Stimulated activated naive B cell treated with anti-CD40 and anti-IgM and Interleukin-4, amounts not matched to agents 10 μg/mL and 1 μg/mL and 100 μg/mL, for 72 hours (primary cell): ENCODE data around the gene CHMP3.
"Not testable (repeated sequence)": the region's sequence is repeated elsewhere in the genome, so short reads cannot be mapped to it uniquely, and the experiment has no call there.

Experiments
- ATAC-seq, 2 donors: fragments of 150-1000 bp; cut with Tn5 transposase; replicated peaks; 2 replicates each; pipeline ENCODE4 v1.10.0; 2021; ENCODE audit warnings: moderate library complexity in 1 of 2
- DNase-seq: peaks from one replicate; pipeline ENCODE4 v3.0.0; 2021
- H3K27ac Mint-ChIP-seq: one replicate; pipeline ENCODE4 v1.8.0; 2022; ENCODE audit warnings: mild to moderate bottlenecking, mixed read lengths
- H3K27me3 Mint-ChIP-seq, 2 donors: one replicate each; pipeline ENCODE4 v1.8.0; 2022; ENCODE audit warnings: mixed read lengths in 2 of 2
- H3K36me3 Mint-ChIP-seq, 2 donors: one replicate each; pipeline ENCODE4 v1.8.0; 2022; ENCODE audit warnings: mixed read lengths in 2 of 2, mild to moderate bottlenecking in 1 of 2
- H3K4me1 Mint-ChIP-seq, 2 donors: one replicate each; pipeline ENCODE4 v1.8.0; 2022; ENCODE audit warnings: mixed read lengths in 2 of 2, mild to moderate bottlenecking in 1 of 2
- H3K4me3 Mint-ChIP-seq, 2 donors: one replicate each; pipeline ENCODE4 v1.8.0; 2022; ENCODE audit warnings: mild to moderate bottlenecking in 2 of 2, mixed read lengths in 2 of 2, moderate library complexity in 1 of 2
- H3K9me3 Mint-ChIP-seq, 2 donors: one replicate each; pipeline ENCODE4 v1.8.0; 2022; ENCODE audit warnings: mixed read lengths in 2 of 2, mild to moderate bottlenecking in 1 of 2

The CHMP3 gene

GRCh38 chr2:86510436-86510933 lies 52.8 kb downstream of the CHMP3 start:
- H3K9me3 Mint-ChIP-seq, result no peaks in the 10 kb centered on the region
- no peak overlapping the region for H3K27ac Mint-ChIP-seq
- no peak overlapping the region for H3K4me3 Mint-ChIP-seq
- peaks cover 36 to 49% of the 10 kb centered on the region in 2 donors for H3K36me3 Mint-ChIP-seq
- DNase-seq (no peak), ATAC-seq (no peak)
- no peaks in the 10 kb centered on the region for H3K27me3 Mint-ChIP-seq
- peaks cover 7 to 11% of the 10 kb centered on the region in 2 donors for H3K4me1 Mint-ChIP-seq

DNA sequence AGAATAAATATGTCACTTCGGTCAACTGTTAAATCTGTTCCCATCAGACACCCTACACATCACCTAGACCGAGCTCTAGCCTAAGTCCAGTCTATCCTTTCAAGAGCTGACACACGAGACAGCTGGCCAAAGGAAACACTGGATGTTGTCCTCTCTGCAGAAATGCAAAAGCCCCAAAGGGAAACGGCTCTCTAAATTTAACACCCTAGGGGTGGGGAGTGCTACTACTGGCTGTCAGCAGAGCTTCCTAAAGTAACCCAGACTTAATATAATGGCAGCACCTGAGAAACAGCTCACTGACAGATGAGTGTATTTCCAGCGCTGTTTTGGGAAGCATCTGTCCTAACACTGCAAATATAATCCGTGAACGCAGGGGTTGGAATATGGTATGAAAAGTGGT lies 55.6 kb downstream of the CHMP3 start:
- Mint-ChIP-seq H3K27ac (no peak overlapping the region), H3K9me3 (peaks cover 0 to 3% of the 10 kb centered on the region in 2 donors), H3K27me3 (no peaks in the 10 kb centered on the region), H3K4me1 (peaks cover 0 to 2% of the 10 kb centered on the region in 2 donors), H3K36me3 (peaks cover 53 to 63% of the 10 kb centered on the region in 2 donors), H3K4me3 (no peak overlapping the region)
- ATAC-seq (no peak), DNase-seq (no peak)

GRCh38 chr2:86500325-86501083 lies 62.7 kb downstream of the CHMP3 start:
- Mint-ChIP-seq H3K4me3 (no peak overlapping the region), H3K9me3 (peaks cover 28 to 30% of the 10 kb centered on the region in 2 donors), H3K36me3 (peaks cover 86 to 95% of the 10 kb centered on the region in 2 donors), H3K4me1 (peaks cover 23 to 37% of the 10 kb centered on the region in 2 donors), H3K27ac (peak overlapping the region; percentile 2), H3K27me3 (no peaks in the 10 kb centered on the region)
- ATAC-seq (no peak), DNase-seq (no peak)

GRCh38 chr2:86499326-86499725 lies 63.9 kb downstream of the CHMP3 start:
- H3K4me3 Mint-ChIP-seq, result no peak overlapping the region
- no peak for DNase-seq
- peaks cover 29 to 49% of the 10 kb centered on the region in 2 donors for H3K4me1 Mint-ChIP-seq
- H3K36me3 Mint-ChIP-seq, result peaks cover 89 to 96% of the 10 kb centered on the region in 2 donors
- H3K27ac Mint-ChIP-seq, result peak overlapping the region; percentile 85
- peak in 1 of 2 donors; percentile 43 for ATAC-seq
- H3K9me3 Mint-ChIP-seq, result peaks cover 36 to 38% of the 10 kb centered on the region in 2 donors
- no peaks in the 10 kb centered on the region for H3K27me3 Mint-ChIP-seq

DNA sequence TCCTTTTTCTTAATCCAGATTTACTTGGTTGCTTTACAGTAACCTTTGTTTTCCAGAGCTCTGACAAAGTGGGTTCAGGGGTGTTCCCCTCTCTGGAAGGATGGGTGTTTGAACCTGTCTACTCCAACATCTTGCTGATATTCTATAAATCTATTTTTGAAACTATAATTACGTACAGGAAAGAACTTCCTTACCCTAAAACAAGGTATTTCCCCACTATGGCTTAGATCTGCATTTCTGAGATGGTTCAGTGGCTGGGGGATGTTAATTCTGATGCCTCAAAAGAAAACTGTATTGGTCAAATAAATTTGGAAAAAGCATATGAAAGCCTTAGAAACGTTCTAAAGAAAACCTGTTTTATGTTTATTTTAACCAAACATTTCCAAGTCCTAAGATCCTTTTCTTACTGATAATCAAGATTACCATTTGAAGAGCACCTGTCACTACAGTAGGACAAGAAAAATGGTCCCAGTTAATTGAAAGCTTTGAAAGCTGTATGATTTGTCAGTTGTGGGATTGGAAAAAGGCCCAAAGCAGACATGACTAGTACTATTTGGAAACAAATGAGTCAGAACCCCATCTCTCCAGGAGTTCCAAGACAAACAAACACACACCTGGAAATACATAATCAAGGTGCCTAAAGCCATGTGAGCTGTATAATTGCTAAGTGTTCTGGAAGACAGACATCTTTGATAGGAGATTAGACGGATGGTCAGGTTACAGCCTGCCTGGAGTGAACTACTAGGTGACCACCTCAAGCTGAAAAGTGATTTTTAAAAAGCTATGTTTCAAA lies 64.6 kb downstream of the CHMP3 start:
- DNase-seq (no peak), ATAC-seq (peak; percentile 74 to 88)
- Mint-ChIP-seq H3K4me1 (peaks cover 29 to 52% of the 10 kb centered on the region in 2 donors), H3K36me3 (peaks cover 89 to 95% of the 10 kb centered on the region in 2 donors), H3K27ac (peak overlapping the region; percentile 25), H3K4me3 (no peak overlapping the region), H3K27me3 (no peaks in the 10 kb centered on the region), H3K9me3 (peaks cover 36 to 40% of the 10 kb centered on the region in 2 donors)

- H3K27me3 Mint-ChIP-seq, H3K4me3 Mint-ChIP-seq, ATAC-seq, DNase-seq, H3K27ac Mint-ChIP-seq: not testable (repeated sequence)
- H3K9me3 Mint-ChIP-seq, result peaks cover 29 to 38% of the 10 kb centered on the region in 2 donors
- H3K36me3 Mint-ChIP-seq, result peaks cover 75 to 82% of the 10 kb centered on the region in 2 donors
- peaks cover 31 to 52% of the 10 kb centered on the region in 2 donors for H3K4me1 Mint-ChIP-seq
Observed at GRCh38 chr2:86496391-86496790, 66.9 kb downstream of the CHMP3 start.

DNA sequence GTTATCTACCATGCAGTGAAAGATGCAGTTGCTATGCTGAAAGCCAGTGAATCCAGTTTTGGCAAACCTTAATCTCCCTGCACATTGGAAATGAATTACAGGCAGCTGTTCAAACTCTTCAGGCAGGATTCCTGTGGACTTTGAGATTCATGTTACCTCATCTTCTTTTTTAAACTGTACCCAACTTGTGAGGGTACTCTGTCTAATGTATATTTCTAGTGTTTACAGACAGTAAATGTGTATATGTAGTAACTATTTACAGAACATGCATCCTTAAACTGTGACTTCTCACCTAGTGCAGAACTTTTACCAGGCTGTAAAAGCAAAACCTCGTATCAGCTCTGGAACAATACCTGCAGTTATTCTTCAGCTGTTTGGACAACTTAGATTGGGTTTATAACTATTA lies 71.2 kb downstream of the CHMP3 start:
- H3K4me1 Mint-ChIP-seq, result peaks cover 13 to 22% of the 10 kb centered on the region in 2 donors
- no peak overlapping the region for H3K4me3 Mint-ChIP-seq
- ATAC-seq, result no peak
- no peak overlapping the region for H3K27ac Mint-ChIP-seq
- DNase-seq, result no peak
- peaks cover 10 to 14% of the 10 kb centered on the region in 2 donors for H3K9me3 Mint-ChIP-seq
- peaks cover 55 to 69% of the 10 kb centered on the region in 2 donors for H3K36me3 Mint-ChIP-seq
- no peaks in the 10 kb centered on the region for H3K27me3 Mint-ChIP-seq

GRCh38 chr2:86491088-86491487 lies 72.2 kb downstream of the CHMP3 start:
- no peak overlapping the region for H3K27ac Mint-ChIP-seq
- no peak for ATAC-seq

DNA sequence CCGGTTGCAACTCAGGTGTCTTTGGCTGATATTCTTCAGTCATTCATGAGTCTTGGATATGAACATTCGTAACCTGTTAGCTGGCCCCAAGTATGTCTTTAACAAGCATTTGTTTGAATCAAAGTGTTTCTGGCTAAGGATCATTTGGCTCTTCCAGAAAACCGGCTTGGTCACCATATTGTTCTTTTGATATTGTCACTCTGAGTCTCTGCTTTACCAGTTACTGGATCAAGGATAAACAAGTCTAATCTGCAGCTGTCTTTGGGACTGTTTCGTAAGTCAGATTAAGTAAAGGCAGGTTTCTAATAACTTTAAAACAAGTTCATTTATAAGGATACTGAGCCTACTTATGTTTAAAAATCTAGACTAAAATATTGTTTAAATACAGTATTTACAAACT lies 73.0 kb downstream of the CHMP3 start:
- peaks cover 50 to 71% of the 10 kb centered on the region in 2 donors for H3K36me3 Mint-ChIP-seq
- no peak overlapping the region for H3K4me3 Mint-ChIP-seq
- H3K27ac Mint-ChIP-seq, result no peak overlapping the region
- H3K27me3 Mint-ChIP-seq, result no peaks in the 10 kb centered on the region
- no peak for ATAC-seq
- peaks cover 7 to 9% of the 10 kb centered on the region in 2 donors for H3K9me3 Mint-ChIP-seq
- peaks cover 7 to 12% of the 10 kb centered on the region in 2 donors for H3K4me1 Mint-ChIP-seq
- no peak for DNase-seq

More at GRCh38 chr2:86491088-86491487, 72.2 kb downstream of the CHMP3 start:
- no peaks in the 10 kb centered on the region for H3K27me3 Mint-ChIP-seq
- DNase-seq, result no peak
- no peak overlapping the region for H3K4me3 Mint-ChIP-seq
- H3K4me1 Mint-ChIP-seq, result peaks cover 11 to 19% of the 10 kb centered on the region in 2 donors
- peaks cover 54 to 71% of the 10 kb centered on the region in 2 donors for H3K36me3 Mint-ChIP-seq
- H3K9me3 Mint-ChIP-seq, result peaks cover 10 to 14% of the 10 kb centered on the region in 2 donors

DNA sequence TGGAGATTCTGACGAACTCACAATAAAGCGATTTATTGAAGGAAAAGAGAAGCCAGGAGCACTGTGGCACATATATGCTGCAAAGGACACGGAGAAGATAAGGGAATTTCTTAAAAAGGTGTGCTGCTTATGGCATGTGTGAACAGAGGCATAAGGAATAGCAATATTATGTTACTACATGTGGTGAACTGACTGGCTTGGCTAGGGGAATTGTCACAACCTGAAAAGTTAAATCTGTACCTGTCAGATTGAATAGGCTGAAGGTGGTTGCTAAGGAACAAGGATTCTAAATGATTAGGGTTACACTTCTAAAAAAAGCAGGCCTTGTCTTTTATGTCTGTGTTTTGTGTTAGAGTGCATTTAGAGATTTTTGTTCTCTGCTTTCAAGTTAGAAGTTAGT lies 73.7 kb downstream of the CHMP3 start:
- peaks cover 2 to 5% of the 10 kb centered on the region in 2 donors for H3K9me3 Mint-ChIP-seq
- H3K27ac Mint-ChIP-seq, result peak overlapping the region; percentile 2
- peaks cover 49 to 71% of the 10 kb centered on the region in 2 donors for H3K36me3 Mint-ChIP-seq
- DNase-seq (no peak), ATAC-seq (no peak)
- no peaks in the 10 kb centered on the region for H3K27me3 Mint-ChIP-seq
- H3K4me1 Mint-ChIP-seq, result peaks cover 5 to 7% of the 10 kb centered on the region in 2 donors
- no peak overlapping the region for H3K4me3 Mint-ChIP-seq

- no peaks in the 10 kb centered on the region for H3K27me3 Mint-ChIP-seq
- DNase-seq (no peak), ATAC-seq (no peak)
- peak overlapping the region; percentile 25 for H3K27ac Mint-ChIP-seq
- H3K36me3 Mint-ChIP-seq, result peaks cover 50 to 72% of the 10 kb centered on the region in 2 donors
- H3K4me3 Mint-ChIP-seq, result no peak overlapping the region
- peaks cover 0 to 5% of the 10 kb centered on the region in 2 donors for H3K4me1 Mint-ChIP-seq
- no peaks in the 10 kb centered on the region for H3K9me3 Mint-ChIP-seq
Observed at GRCh38 chr2:86488561-86489250, 74.5 kb downstream of the CHMP3 start.

GRCh38 chr2:86487062-86487461 lies 76.2 kb downstream of the CHMP3 start:
- ATAC-seq, result no peak
- Mint-ChIP-seq H3K27ac (no peak overlapping the region), H3K9me3 (no peaks in the 10 kb centered on the region), H3K4me1 (peaks cover 0 to 3% of the 10 kb centered on the region in 2 donors), H3K36me3 (peaks cover 50 to 81% of the 10 kb centered on the region in 2 donors), H3K27me3 (no peaks in the 10 kb centered on the region), H3K4me3 (no peak overlapping the region)
- no peak for DNase-seq

DNA sequence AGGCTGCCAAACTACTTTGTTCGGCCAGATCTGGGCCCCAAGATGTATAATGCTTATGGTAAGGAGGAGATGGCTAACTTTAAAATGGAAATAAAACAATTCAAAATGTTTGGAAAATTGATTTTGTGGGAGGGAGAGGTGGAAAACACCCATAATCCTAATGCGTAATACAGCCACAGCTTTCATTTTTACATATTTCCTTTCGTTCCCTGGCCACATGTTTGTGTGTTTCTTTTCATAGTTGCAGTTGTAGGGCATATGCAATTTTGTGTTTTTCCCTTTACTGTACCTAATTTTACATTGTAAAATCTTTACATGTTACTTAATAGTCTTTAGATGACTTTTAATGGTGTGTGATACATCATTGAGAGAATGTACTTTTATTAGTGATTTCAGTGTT lies 77.4 kb downstream of the CHMP3 start:
- Mint-ChIP-seq H3K9me3 (no peaks in the 10 kb centered on the region), H3K4me3 (no peak overlapping the region), H3K27ac (no peak overlapping the region), H3K36me3 (peaks cover 42 to 77% of the 10 kb centered on the region in 2 donors), H3K4me1 (peaks cover 0 to 5% of the 10 kb centered on the region in 2 donors), H3K27me3 (no peaks in the 10 kb centered on the region)
- DNase-seq, result no peak
- ATAC-seq, result no peak

- H3K4me3 Mint-ChIP-seq, result no peak overlapping the region
- H3K4me1 Mint-ChIP-seq, result peaks cover 0 to 5% of the 10 kb centered on the region in 2 donors
- peaks cover 43 to 79% of the 10 kb centered on the region in 2 donors for H3K36me3 Mint-ChIP-seq
- no peaks in the 10 kb centered on the region for H3K27me3 Mint-ChIP-seq
- DNase-seq, result no peak
- H3K27ac Mint-ChIP-seq, result peak overlapping the region; percentile 68
- no peaks in the 10 kb centered on the region for H3K9me3 Mint-ChIP-seq
- ATAC-seq, result no peak
Observed at GRCh38 chr2:86485103-86485502, 78.1 kb downstream of the CHMP3 start.
